Right renal cortex interstitium (tissue), 3 donors: Measurements from ENCODE around the gene UGT2A2. TPM values are rescaled to one million over a fixed set of nuclear protein-coding genes. Genes with fewer than 3 reads are reported as not detected.

Source experiments
- DNase-seq, 3 donors: peaks; one replicate each; pipeline ENCODE4 v3.0.0-alpha.2; 2013; ENCODE audit warnings: low read depth in 3 of 3, low spot score in 2 of 3
- polyA plus RNA-seq, 3 donors: library from polyadenylated mRNA; unstranded; fragments of 120-200 nt; gene quantifications; one replicate each; pipeline ENCODE4 v1.2.1, GENCODE V29; 2013; ENCODE audit not compliant: insufficient read length in 3 of 3

UGT2A2 gene
- polyA plus RNA-seq, 3 donors: not detected

DNA sequence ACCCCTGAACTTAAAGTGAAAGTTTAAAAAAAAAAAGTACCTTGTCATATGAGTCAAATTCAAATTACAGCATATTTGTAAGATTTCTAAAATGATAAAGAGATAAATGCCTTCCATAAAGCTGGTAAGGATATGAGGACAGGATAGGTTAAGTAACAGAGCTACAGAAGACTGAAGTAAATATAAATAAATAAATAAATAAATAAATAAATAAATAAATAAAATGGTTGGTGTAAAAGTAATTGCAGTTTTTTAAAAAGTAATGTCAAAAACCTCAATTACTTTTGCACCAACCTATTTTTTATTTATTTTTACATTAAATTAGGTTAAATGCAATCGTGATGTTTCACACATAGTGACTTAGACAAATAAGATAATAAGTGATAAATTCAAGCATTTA is 62.2 kb downstream of the UGT2A2 start:
- no peak for DNase-seq

DNA sequence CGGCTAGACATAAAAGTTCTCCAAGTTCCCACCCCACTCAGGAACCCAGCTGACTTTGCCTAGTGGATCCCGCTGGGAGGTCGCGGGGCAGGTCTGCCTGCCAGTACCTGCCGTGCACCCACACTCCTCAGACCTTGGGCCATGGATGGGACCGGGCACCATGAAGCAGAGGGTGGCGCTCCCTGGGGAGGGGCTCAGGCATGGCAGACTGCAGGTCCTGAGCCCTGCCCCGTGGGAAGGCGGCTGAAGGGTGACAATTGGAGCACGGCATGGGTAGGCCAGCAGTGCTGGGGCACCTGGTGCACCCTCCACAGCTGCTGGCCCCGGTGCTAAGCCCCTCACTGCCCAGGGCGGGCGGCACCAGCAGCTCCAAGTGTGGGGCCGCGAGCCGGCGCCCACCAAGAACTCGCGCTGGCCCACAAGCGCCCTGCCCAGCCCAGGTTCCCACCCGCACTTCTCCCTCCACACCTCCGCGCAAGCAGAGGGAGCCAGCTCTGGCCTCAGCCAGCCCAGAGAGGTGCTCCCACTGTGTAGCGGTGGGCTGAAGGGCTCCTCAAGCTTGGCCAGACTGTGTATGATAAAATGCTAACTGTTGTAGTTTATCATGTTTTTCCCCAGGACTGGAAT is 63.1 kb downstream of the UGT2A2 start:
- DNase-seq: no peak

DNA sequence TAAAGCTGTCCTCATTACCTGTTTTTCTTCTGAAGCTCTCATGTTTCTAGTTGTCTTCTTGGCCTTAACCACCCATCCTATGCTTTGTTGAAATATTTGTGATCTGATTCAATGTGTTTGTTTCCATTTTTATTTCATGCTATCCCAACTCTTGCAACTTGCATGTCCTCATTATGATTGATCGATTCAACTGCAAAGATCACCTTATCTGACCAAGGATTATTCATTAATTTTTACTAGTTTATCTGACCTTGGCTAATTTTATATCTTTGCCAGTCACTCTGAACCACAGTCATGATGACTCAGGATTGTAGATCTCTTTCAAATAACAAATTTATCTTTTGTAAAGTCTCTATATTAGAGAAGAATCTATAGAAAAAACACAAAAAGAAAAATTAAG is 70.7 kb downstream of the UGT2A2 start:
- DNase-seq: no peak

DNA sequence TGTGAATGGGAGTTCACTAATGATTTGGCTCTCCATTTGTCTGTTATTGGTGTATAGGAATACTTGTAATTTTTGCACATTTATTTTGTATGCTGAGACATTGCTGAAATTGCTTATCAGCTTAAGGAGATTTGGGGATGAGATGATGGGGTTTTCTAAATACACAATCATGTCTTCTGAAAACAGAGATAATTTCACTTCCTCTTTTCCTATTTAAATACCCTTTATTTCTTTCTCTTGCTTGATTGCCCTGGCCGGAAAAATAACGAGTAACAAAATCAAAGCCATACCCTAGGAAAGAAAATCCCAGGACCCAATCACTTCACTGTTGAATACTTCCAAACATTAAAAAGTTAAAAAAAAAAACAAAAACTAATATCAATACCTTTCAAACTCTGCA is 76.0 kb downstream of the UGT2A2 start:
- no peak for DNase-seq

DNA sequence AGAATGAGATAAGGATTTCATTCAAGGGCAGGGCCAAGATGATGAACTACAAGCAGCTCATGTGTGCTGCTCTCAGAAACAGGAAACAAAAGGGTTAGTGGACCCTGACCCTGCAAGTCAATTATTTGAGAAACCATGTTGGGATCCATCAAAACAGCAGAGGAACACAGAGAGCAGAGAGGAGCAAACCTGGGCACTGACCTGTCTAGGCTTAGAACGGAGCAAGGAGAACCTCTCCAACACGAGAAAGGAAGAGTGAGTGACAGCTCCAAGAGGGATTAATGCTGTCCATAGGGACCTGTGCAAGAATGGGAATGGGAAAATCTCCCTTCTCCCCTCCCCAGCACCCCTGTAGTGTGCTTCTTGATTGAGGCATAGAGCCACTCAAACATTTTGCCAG is 89.8 kb downstream of the UGT2A2 start:
- DNase-seq: no peak

DNA sequence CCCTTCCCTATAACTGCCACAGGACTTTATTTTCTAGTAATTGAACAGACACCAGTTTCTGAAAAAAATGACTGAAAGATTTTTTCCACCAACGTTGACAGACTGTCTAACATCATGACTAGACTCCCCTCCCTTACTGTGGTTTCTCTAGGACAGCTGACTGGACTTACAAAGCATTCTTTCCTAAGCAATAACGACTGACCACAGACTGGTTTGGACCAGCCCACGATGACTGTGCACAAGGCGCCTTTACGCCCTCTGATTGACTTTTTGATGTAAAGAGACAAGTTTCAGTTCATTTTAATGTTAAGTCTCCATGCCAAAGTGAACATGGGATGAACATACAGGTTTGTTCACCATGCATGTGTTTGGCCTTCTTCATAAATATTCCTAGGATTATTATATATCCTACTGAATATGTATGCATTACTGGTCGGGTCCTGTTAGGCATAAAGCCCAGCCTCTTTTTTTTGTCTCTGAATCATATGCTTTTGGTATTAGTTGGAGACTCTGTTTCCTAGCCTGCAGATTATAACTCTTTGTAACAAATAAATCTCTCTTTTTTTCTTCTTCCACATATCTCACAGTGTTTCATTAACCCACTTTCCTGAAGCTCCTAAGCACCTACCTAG is 93.2 kb downstream of the UGT2A2 start:
- no peak for DNase-seq

Other genes starting within 250 kb of the UGT2A2 start
- 1 to 10 TPM; 1.2 to 2.3 (median 1.6) TPM for gene UGT2B4, start 143.7 kb downstream of the UGT2A2 start, polyA plus RNA-seq
- 10 to 100 TPM in 1 of 3 donors, 1 to 10 TPM in 1, under 1 TPM in 1; 0.40 to 68.7 (median 3.3) TPM for gene UGT2A1, start 13.6 kb upstream of the UGT2A2 start, polyA plus RNA-seq
- gene SULT1B1, start 121.0 kb upstream of the UGT2A2 start, polyA plus RNA-seq: 1 to 10 TPM in 1 of 3 donors, under 1 TPM in 2; 0.88 to 1.4 (median 1.00) TPM
- 100 to 1,000 TPM; 410 to 645 (median 503) TPM for gene SULT1E1, start 220.5 kb upstream of the UGT2A2 start, polyA plus RNA-seq